Measurements from ENCODE around the gene GALM.

The GALM gene

DNA sequence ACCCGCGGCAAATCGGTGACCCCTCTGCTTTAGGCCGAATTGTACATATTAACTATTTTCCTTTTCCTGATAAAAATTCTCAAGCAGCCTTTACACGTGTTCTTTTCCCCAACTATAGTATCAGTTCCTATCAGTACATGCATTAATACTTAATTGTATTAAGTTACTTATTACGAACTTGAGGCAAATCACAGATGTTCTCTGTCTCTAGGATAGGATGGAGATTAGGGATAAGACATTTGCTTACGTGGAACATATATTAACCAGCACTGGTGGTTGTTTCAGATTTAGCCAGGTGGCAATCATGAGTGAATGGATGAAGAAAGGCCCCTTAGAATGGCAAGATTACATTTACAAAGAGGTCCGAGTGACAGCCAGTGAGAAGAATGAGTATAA is 112.8 kb downstream of the GALM start:
- no peak for DNase-seq

- no peak for DNase-seq
These were observed 117.7 kb downstream of the GALM start for GRCh38 chr2:38783586-38783985.
